Subcutaneous adipose tissue (tissue), 4 donors: ENCODE results near the gene RAET1G. TPM values are rescaled to one million over a fixed set of nuclear protein-coding genes. Genes with fewer than 3 reads are reported as not detected.

Experiments
- CTCF ChIP-seq: fragments of 450-650 bp; IDR thresholded peaks from one replicate; pipeline ENCODE4 v1.5.1; 2016; ENCODE audit warnings: low read depth, mild to moderate bottlenecking, control low read depth, antibody characterized with exemption, moderate library complexity
- total RNA-seq, 4 donors: library from RNA; depleted of rRNA; stranded (reverse); fragments of >200 nt; gene quantifications; one replicate each; pipeline ENCODE4 v1.1.0, GENCODE V29; 2016

RAET1G gene
- total RNA-seq, 4 donors from 2014 or later = 0.82 TPM; not detected in 3

- TF ChIP-seq CTCF = no peak
These were observed 25.7 kb upstream of the RAET1G start for GRCh38 chr6:149948616-149949015.

GRCh38 chr6:149948011-149948410 is 25.1 kb upstream of the RAET1G start:
- no peak for TF ChIP-seq CTCF

- TF ChIP-seq CTCF = no peak
These were observed 19.5 kb upstream of the RAET1G start for GRCh38 chr6:149942461-149942829.

- no peak for TF ChIP-seq CTCF
These were observed 18.9 kb upstream of the RAET1G start, which contains the start of gene ULBP2 for GRCh38 chr6:149941583-149942460. Gene ULBP2, plus strand, starts transcription at chr6:149942014. Its CDS starts 59 bp downstream, at chr6:149942073.

- no peak for TF ChIP-seq CTCF
These were observed 17.7 kb upstream of the RAET1G start for GRCh38 chr6:149940672-149940982.

GRCh38 chr6:149939909-149940671 is 17.2 kb upstream of the RAET1G start:
- TF ChIP-seq CTCF = no peak

GRCh38 chr6:149939356-149939648 is 16.4 kb upstream of the RAET1G start:
- TF ChIP-seq CTCF = no peak
